Glomerular endothelial cell (primary cell): ENCODE measurements around the gene RNASEH1. TPM values are rescaled to one million over a fixed set of nuclear protein-coding genes. Genes with fewer than 3 reads are reported as not detected.
"Not testable (repeated sequence)": the region's sequence is repeated elsewhere in the genome, so short reads cannot be mapped to it uniquely, and the experiment has no call there.

ENCODE experiments used
- DNase-seq: peaks from one replicate; pipeline ENCODE4 v3.0.0-alpha.2; 2011; ENCODE audit warnings: low read depth, low spot score; ENCODE audit errors: extremely low read depth
- total RNA-seq: library from RNA; depleted of rRNA; stranded (reverse); fragments of >200 nt; gene quantifications from 2 replicates; pipeline ENCODE4 v1.2.3, GENCODE V29; 2015

RNASEH1 gene
- total RNA-seq, 1 donor from 2014 or later, result 20.8 TPM

DNA sequence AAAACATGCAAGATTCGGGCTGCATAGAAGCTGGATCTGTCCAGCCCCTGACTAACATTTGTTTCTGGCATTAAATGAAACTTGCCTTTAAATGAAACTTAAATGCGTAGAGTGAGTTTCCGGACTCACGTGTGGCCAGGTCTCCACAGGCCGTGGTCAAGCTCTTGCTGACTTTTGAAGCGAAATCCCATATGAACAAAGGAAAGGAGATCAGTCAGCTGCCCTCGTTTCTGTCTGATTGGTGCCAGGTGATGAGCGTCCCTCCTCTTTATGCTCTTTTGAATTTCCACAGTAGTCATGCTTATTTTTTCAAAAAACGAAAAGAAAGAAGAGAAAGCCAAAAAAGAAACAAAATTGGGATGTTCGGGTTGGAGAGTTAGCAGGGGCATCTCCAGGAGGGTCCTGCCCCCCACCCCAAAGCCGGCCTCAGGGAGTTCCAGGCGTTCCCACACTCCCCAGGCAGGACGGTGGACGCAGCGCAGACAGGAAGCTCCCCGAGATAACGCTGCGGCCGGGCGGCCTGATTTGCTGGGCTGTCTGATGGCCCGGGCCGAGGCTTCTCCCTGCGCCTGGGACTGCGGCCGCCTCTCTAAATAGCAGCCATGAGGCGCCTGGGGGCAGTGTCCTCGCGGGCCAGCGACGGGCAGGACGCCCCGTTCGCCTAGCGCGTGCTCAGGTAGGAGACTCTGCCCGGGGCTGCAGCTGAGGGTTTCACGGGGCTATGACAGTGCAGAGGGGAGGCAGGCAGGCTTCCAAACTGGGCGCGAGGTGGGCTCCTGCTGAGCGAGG lies 36.6 kb upstream of the RNASEH1 start, which contains the start of gene COLEC11:
Gene COLEC11 (plus strand): TSS at position 620 of the 789 bp plus-strand sequence. CDS start 9,229 bp downstream, outside the sequence.
- DNase-seq, result no peak

DNA sequence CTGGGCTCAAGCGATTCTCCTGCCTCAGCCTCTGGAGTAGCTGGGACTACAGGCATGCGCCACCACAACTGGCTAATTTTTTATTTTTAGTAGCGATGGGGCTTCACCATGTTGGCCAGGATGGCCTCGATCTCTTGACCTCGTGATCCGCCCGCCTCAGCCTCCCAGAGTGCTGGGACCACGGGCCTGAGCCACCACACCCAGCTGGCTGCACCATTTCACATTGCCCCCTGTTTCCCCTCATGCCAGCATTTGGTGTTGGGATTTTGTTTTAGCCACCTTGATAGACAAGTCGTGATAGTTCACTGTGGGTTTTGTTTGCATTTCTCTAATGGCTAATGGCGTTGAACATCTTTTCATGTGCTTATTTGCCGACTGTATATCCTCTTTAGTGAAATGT lies 31.0 kb upstream of the RNASEH1 start:
- no peak for DNase-seq

DNA sequence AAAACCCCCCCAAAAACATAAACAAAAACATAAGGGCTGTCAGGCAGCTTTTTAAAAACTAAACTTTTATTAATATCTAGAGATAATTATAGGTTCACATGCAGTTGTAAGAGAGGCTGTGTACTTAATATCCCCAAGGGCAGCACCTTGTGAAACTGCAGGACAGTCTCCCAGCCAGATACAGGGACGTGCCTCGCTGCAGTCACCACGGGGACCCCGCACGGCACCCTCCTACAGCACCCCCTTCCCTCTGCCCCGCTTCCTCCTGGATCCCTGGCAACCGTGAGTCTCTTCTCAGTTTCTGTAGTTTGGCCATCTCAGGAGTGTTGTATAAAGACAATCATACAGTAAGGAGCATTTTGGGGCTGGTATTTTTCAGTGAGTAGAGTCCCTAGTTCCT lies 30.0 kb upstream of the RNASEH1 start:
- no peak for DNase-seq

DNA sequence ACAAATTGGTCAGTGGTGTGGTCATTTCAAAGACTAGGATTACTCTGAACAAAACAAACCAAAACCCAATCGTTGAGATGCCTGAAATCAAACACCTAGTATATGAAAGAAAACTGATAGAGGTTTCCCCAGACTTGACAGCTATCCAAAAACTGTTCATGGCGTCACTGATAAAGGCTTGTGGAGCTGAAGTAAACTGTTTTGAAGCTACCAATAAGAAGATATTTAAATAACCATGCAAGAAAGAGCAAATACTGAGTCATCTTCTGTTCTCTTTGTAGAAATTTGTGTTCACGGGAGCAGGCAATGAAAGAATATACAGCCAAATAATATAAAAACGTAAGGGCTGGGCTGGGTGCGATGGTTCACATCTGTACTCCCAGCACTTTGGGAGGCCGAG lies 29.3 kb upstream of the RNASEH1 start:
- DNase-seq, result no peak

DNA sequence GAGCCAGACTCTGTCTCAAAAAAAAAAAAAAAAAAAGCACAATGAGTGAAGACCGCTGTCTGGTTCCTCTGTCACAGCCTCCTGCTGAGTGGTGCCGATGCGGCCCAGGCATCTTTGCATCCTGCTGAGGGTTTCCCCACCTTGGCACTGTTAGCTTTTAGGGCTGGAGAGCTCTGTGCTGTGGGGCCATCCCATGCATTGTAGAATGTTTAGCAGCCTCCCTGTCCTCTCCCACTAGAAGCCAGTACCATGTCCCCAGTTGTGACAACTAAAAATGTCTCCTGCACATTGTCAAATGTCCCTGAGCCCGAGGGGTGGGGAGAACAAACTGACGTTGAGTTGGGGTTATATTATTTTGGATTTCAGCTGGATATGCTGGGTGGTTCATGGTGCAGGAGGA lies 28.9 kb upstream of the RNASEH1 start:
- DNase-seq, result no peak

DNA sequence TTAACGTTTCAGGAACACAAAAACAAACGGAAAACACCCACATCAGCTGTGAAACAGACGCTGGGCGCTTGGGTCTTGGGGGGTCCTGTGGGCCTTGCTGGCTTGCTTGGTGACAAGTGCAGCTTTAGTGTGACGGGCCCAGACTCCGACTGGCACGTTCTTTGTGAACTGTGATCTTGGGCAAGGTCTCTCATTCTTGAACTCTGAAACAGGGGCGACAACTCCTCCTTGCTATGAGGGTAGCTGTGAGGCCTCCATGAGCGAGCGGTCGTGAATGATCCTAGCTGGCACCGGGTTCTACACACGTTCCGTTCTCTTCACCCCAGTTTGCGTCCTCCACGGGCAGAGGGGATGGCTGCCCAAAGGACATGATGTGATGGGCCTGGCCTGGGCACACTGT lies 28.1 kb upstream of the RNASEH1 start:
- DNase-seq, result no peak

DNA sequence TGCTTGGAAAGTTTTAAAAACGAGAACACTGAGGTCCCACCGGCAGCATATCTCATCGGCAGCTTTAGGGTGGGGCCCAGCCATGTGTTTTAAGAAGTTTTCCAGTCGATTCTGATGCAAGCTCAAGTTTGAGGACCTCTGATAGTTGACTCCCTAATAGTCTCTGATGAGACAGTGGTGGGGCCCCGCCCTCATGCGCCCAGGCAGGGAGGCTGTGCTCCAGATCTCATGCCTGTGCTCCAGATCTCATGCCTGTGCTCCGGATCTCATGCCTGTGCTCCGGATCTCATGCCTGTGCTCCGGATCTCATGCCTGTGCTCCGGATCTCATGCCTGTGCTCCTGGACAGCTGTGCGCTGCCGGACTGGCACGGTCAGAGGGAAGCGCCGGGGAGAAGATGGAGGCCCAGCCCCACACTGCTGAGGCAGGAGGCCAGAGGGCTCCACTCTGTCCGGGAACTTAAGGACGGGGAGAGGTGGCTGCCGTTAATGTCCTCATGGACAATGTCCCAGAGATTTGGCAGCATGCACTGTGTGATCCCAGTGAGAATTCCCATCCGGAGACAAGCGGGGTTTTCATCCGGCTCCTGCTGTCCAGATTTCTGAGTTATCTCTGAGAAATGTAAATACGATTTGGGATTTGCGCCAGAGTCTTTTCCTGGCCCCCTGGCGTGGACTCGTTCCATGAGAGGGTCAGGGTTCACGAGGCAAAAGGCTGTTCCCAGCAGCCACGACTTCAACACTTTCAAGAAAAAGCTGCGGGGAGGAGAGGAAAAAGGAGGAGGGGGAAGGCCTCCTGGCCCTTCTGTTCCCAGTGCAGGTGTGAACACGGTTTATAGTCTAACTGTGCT lies 27.4 kb upstream of the RNASEH1 start:
- no peak for DNase-seq

DNA sequence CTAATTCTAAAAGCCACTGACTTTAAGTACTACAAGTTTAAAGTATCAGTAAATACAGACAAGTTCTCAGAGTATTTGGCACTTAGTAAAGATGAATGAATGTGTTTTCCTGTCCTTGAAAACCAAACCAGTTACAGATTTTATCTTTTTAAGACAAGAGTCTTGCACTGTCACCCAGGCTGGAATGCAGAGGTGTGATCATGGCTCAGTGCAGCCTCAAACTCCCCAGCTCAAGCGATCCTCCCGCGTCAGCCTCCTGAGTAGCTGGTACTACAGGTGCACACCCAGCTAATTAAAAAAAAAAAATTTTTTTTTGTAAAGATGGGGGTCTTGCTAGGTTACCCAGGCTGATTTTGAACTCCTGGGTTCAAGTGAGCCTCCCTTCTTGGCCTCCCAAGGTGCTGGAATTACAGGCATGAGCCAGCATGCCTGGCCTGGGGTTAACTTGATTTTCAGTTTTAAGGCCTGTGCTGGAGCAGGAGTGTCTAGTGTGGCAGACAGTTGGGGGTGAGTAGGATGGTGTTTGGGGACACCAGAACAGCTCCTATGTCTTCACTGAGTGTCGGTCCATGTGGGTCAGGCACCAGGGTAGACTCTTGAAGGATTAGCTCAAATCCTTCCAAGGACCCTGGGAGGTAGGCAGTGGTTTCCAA lies 26.6 kb upstream of the RNASEH1 start:
- no peak for DNase-seq

DNA sequence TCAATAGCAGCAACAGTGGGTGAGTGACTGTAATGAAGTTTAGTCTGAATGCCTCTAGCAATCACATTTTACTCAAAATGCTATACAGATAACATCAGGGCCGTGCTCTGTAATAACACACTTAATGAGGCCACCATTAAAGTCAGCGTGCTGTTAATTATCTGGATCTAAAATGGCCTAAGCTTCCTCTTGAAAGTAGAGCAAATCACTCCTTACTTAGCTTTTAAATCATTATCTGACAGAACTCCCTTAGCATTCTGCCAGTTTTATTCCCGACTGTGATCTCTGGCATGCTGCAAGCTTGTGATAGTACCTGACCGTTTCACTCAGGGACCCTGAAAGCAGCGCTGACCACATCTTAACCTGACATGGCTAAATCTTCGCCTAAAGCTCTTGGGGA lies 25.9 kb upstream of the RNASEH1 start:
- DNase-seq, result no peak

DNA sequence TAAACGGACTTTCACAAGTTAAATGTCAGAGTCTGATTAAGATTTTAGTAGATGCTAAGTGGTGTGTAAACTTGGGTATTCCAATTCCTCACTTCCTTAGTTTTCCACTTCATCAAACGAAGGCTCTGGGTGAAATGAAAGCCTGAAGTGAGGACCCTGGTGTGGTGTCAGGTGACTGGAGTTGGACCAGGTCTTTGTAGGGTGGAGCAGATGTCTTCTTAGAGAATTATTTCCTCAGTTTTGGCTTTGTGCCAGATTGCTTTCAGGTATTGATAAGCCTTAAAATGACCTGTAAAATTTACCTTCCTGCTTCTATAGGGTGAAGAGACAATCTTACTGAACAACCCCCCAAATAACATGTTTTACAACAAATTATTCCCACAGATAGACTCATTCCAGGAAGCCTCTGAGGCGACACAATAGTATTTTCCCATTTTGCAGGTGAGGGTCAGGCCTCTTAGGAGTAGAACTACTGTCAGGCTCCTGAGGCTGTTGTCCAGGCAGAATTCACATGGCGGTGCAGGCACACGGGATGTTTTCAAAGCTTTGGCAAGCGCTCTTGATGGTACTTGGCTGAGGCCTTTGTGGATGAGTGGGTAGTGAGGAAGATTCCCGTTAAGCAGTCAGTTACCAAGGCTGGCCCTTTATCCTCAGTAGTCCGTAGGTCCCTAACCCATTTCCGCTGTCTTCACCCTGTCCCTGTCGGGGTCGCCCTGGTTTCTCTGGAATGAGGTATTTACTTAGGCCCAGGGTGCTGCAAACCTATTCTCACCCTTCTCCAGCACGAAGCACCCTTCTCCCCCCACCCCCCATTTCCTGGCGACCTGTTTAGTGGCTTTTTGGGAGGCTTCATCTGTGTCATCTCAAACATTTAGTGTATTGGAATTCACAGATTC lies 23.5 kb upstream of the RNASEH1 start:
- no peak for DNase-seq

DNA sequence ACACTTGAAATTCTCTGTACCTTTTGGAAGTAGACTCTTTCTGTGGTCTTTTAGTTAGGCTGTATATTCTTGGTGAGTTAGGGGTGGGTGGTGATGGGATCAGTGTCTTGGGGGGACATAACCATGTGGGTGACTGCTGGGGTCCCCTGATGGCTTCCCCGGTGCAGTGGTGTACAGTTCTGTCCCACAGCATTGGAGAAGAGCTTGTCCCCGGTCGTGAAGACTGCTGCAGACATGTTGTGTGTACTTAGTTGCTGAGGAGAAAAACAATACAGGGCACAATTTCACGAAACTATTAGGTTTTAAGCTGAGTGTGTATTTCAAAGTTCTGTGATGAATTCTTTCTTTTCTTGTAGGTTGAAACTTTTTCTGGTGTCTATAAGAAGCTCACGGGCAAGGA lies 22.3 kb upstream of the RNASEH1 start:
- DNase-seq, result no peak

DNA sequence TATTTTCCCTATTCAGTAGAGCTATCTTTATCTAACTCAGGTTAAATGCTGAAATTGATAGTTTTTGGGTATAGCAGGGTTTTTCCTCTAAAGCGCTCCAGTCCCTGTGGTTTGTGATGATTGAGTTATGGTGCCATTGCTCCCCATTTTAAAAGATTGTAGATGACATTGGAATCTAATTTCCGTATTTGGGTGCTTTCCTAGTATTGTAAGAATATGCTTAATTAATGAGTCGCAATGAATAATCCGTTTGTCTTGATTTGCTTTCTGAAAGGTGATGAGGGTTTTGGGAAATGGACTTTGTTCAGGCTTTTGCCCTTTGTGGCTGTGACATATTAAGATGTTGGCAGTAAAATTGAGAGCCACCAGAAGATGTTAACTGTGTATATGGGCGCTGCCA lies 20.9 kb upstream of the RNASEH1 start:
- DNase-seq, result no peak

DNA sequence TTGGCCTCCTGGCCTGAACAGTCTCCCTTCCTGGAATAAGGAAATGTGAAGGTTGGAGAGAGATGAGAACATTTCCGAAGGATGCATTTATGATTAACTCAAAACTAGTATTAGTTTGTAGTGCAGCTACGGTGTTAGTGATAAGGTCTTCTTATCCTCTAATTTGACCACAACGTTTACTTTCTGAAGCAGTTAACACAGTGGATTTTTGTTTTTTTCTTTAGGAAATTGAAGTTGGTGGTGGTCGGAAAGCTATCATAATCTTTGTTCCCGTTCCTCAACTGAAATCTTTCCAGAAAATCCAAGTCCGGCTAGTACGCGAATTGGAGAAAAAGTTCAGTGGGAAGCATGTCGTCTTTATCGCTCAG lies 18.1 kb upstream of the RNASEH1 start:
- DNase-seq, result not testable (repeated sequence)

DNA sequence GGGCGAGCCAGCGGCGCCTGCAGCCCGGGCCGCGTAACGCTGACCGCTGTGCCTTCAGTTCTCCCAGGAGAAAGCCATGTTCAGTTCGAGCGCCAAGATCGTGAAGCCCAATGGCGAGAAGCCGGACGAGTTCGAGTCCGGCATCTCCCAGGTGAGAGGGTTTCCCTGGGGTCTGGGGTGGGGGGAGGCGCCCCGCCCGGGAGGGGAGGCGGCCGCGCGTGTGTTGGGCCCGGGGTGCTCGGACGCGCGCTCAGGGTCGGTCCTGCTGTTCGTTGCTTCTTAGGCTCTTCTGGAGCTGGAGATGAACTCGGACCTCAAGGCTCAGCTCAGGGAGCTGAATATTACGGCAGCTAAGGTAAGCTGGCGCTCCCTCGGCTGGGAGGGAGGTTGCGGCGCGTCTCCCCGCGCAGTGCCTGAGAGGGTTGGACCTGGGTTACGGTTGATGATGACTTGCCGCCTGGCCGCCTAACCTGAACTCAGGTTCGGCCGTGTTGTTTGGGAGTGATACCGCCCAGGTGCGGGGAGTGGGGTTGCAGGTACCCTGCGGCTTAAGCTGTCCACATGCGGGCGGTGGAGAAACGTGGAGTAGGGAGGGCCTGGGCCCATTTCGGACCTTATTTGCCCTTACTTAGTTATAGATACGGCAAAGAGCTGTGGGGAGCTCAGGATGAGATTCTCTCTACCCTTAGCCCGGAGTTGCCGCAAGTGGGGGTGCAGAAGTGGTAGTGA lies 17.6 kb upstream of the RNASEH1 start:
- DNase-seq, result no peak

DNA sequence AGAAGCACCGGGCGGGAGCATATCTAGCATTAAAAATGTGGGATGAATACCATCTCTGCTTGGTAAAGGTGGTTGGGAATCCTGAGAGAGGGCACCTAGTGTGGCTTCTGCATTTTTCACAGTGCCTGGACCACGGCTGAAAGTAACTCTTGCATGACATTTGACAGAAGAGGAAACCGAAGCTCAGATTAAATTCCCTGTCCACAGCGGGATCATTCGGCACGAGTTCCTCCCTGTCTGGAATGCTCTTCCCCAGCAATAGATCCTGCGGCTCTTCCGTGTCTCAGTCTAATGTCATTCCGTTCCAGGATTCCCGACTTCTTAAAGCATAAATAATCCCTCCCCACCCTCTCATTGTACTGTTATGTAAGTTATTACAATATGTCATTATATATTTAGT lies 16.0 kb upstream of the RNASEH1 start:
- no peak for DNase-seq

DNA sequence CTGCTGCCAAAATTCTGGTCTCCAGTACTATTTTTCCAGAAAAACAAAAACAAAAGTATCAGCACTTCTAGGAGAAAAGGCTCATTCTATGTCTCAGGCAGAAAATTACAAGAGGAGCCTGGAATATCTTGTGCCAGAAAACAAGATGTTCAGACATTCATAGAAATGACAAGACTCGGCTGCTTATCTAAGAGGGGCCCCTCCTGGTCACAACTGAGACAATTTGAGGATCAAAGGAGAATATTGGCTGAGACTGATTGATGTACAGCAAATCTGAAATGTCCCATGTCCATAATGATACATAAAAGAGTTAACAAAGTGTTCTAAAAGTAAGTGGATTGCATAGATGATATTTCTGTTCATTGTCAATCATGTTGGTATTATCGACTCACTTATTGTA lies 14.5 kb upstream of the RNASEH1 start:
- no peak for DNase-seq

DNA sequence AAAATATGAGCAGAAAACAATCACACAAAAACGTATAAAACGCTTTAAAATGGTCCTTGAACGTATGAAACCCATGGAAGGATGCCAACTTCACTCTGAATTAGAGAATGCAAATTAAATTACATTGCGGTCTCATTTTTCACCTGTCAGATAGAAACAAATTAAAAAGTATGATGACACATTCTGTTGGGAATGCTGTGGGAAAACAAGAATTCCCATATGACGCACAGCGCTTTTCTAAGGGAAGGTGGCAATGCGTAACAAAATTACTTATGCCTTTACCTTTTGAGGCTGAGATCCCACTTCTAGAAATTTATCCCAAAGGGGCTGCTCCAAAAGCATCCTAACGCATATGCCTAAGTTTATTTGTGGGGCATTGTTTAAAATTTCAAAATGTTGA lies 13.2 kb upstream of the RNASEH1 start:
- no peak for DNase-seq

DNA sequence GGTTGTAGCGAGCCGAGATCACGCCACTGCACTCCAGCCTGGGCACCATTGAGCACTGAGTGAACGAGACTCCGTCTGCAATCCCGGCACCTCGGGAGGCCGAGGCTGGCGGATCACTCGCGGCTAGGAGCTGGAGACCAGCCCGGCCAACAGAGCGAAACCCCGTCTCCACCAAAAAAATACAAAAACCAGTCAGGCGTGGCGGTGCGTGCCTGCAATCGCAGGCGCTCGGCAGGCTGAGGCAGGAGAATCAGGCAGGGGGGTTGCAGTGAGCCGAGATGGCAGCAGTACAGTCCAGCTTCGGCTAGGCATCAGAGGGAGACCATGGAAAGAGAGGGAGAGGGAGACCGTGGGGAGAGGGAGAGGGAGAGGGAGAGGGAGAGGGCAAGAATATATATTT lies 11.5 kb upstream of the RNASEH1 start:
- not testable (repeated sequence) for DNase-seq

DNA sequence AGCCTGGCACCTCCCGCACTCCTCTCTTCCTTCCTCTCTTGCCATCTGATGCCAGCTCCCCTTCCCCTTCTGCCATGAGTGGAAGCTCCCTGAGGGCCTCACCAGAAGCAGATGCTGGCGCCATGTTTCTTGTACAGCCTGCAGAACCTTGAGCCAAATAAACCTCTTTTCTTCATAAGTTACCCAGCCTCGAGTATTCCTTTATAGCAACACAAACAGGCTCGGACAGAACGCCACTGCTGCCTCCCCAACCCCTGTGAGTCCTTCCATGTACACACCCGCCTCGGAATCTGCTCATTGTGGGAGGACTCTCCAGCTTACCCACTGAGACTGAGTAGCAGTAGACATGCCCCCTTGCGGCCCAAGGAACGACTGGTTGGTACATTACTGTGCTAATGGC lies 8.7 kb upstream of the RNASEH1 start:
- DNase-seq, result no peak

DNA sequence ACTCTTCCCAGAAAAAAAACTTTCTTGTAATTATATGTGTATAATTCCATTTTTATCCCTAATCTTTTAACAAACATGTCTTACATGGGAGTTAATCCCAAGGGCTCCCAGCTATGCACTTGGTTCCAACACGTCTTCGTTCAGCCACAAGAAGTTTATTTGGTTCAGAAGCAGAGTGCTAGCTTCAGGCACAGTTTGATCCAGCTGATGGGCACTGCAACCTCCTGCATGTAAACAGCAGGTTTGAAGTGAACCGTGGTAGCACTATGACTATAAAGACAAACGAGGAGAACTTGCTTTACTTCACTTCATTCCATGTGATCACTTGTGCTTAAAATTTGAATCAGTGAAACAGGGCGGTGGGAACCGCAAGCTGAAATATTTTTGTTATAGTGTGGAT lies 7.0 kb upstream of the RNASEH1 start:
- DNase-seq, result no peak
